GM23338 (cell line): ENCODE data around the gene TESMIN. TPM values are rescaled to one million over a fixed set of nuclear protein-coding genes. Genes with fewer than 3 reads are reported as not detected.
A peak's percentile ranks its signal among the peaks of the same experiment; 100 is the strongest.

Experiments
- ATAC-seq: fragments of 200-7000 bp; cut with Tn5 transposase; 3 replicates; pipeline ENCODE4 v1.9.1; 2020
- DNase-seq: peaks from one replicate; pipeline ENCODE4 v3.0.0-alpha.2; 2015; ENCODE audit warnings: low spot score
- H2AFZ ChIP-seq: fragments of 200-600 bp; sonication (generic); 2 replicates; pipeline ENCODE4 v1.8.0; 2016; ENCODE audit warnings: antibody characterized with exemption, mild to moderate bottlenecking, moderate library complexity
- H3F3A ChIP-seq: fragments of 200-600 bp; sonication (generic); replicated peaks from 2 replicates; pipeline ENCODE4 v1.8.0; 2017; ENCODE audit warnings: antibody characterized with exemption, mixed run types, low read depth
- H3K27ac ChIP-seq: fragments of 200-600 bp; sonication (generic); 2 replicates; pipeline ENCODE4 v1.6.1; 2016; ENCODE audit warnings: low read depth
- H3K27me3 ChIP-seq: fragments of 200-600 bp; sonication (generic); 2 replicates; pipeline ENCODE4 v1.8.0; 2016; ENCODE audit warnings: mild to moderate bottlenecking, mixed run types, moderate library complexity; ENCODE audit not compliant: insufficient read depth
- H3K36me3 ChIP-seq: fragments of 200-600 bp; sonication (generic); 2 replicates; pipeline ENCODE4 v1.8.0; 2016; ENCODE audit warnings: mild to moderate bottlenecking; ENCODE audit not compliant: insufficient read depth
- H3K4me1 ChIP-seq: fragments of 200-600 bp; sonication (generic); 2 replicates; pipeline ENCODE4 v1.8.0; 2016; ENCODE audit warnings: mild to moderate bottlenecking, moderate library complexity; ENCODE audit not compliant: insufficient read depth
- H3K4me2 ChIP-seq: fragments of 200-600 bp; sonication (generic); 2 replicates; pipeline ENCODE4 v1.7.1; 2017; ENCODE audit warnings: mixed run types
- H3K4me3 ChIP-seq: fragments of 200-600 bp; sonication (generic); 2 replicates; pipeline ENCODE4 v1.6.1; 2016; ENCODE audit warnings: mixed run types
- H3K79me2 ChIP-seq: fragments of 200-600 bp; sonication (generic); replicated peaks from 2 replicates; pipeline ENCODE4 v1.8.0; 2017; ENCODE audit warnings: mild to moderate bottlenecking; ENCODE audit not compliant: insufficient read depth
- H3K9me2 ChIP-seq: fragments of 200-600 bp; sonication (generic); 2 replicates; pipeline ENCODE4 v1.8.0; 2017; ENCODE audit not compliant: insufficient read depth
- H4K20me1 ChIP-seq: fragments of 200-600 bp; sonication (generic); replicated peaks from 2 replicates; pipeline ENCODE4 v1.8.0; 2017; ENCODE audit warnings: mild to moderate bottlenecking; ENCODE audit not compliant: insufficient read depth
- H3K27ac Mint-ChIP-seq: 2 replicates; pipeline ENCODE4 v1.8.0; 2020; ENCODE audit warnings: inconsistent platforms, mild to moderate bottlenecking, moderate library complexity, mixed read lengths
- H3K27me3 Mint-ChIP-seq: 3 replicates; pipeline ENCODE4 v1.8.0; 2022; ENCODE audit warnings: low read depth, mild to moderate bottlenecking, moderate library complexity, mixed read lengths, inconsistent platforms; ENCODE audit not compliant: insufficient read depth, poor library complexity
- H3K36me3 Mint-ChIP-seq: 3 replicates; pipeline ENCODE4 v1.8.0; 2021; ENCODE audit warnings: low read depth, mild to moderate bottlenecking, inconsistent platforms, moderate library complexity, mixed read lengths
- H3K4me1 Mint-ChIP-seq: 3 replicates; pipeline ENCODE4 v1.8.0; 2020; ENCODE audit warnings: mild to moderate bottlenecking, inconsistent platforms, mixed read lengths
- H3K4me3 Mint-ChIP-seq: 3 replicates; pipeline ENCODE4 v1.8.0; 2021; ENCODE audit warnings: moderate library complexity, mild to moderate bottlenecking, inconsistent platforms, mixed read lengths
- H3K9me3 Mint-ChIP-seq: 3 replicates; pipeline ENCODE4 v1.8.0; 2020; ENCODE audit warnings: moderate library complexity, mild to moderate bottlenecking, inconsistent platforms, mixed read lengths
- CREB1 ChIP-seq: fragments of 250-450 bp; sonication (Bioruptor Pico); IDR thresholded peaks from 2 replicates; pipeline ENCODE4 v1.5.0; 2020; ENCODE audit warnings: low read depth, mild to moderate bottlenecking, moderate library complexity
- EZH2 ChIP-seq: fragments of 200-600 bp; sonication (generic); IDR thresholded peaks from one replicate; pipeline ENCODE4 v1.8.0; 2017; ENCODE audit warnings: antibody characterized with exemption, mild to moderate bottlenecking, low read depth; ENCODE audit not compliant: unreplicated experiment
- EZH2phosphoT487 ChIP-seq: fragments of 200-600 bp; sonication (generic); IDR thresholded peaks from one replicate; pipeline ENCODE4 v1.8.1; 2018; ENCODE audit warnings: antibody characterized with exemption; ENCODE audit not compliant: unreplicated experiment
- JUNB ChIP-seq: IDR thresholded peaks from one replicate; pipeline ENCODE4 v1.6.1; 2016; ENCODE audit warnings: antibody characterized with exemption; ENCODE audit not compliant: unreplicated experiment
- NANOG ChIP-seq: IDR thresholded peaks from 2 replicates; pipeline ENCODE4 v1.6.1; 2016; ENCODE audit warnings: antibody characterized with exemption, borderline replicate concordance
- POLR2AphosphoS5 ChIP-seq: IDR thresholded peaks from 2 replicates; pipeline ENCODE4 v1.6.1; 2016; ENCODE audit warnings: antibody characterized with exemption, low read depth
- STAT1 ChIP-seq: IDR thresholded peaks from one replicate; pipeline ENCODE4 v1.6.1; 2016; ENCODE audit warnings: antibody characterized with exemption; ENCODE audit not compliant: unreplicated experiment
- ZNF114 ChIP-seq: fragments of 250-450 bp; sonication (Bioruptor Pico); IDR thresholded peaks from 2 replicates; pipeline ENCODE4 v1.5.0; 2020; ENCODE audit warnings: mild to moderate bottlenecking, moderate library complexity
- ZNF331 ChIP-seq: fragments of 250-450 bp; sonication (Bioruptor Pico); IDR thresholded peaks from 2 replicates; pipeline ENCODE4 v1.5.0; 2020; ENCODE audit warnings: low read depth, mild to moderate bottlenecking, moderate library complexity
- polyA plus RNA-seq: library from polyadenylated mRNA; unstranded; fragments of >200 nt; fragmentation: Nextera tagmentation; extraction: Ambion mirVana; gene quantifications from 2 replicates; pipeline ENCODE4 v1.2.1, GENCODE V29; 2016
- total RNA-seq: library from RNA; depleted of rRNA; stranded (reverse); fragments of >200 nt; shearing (Covaris generic); gene quantifications from 2 replicates; pipeline ENCODE4 v1.2.3, GENCODE V29; 2014
- TF ChIP-seq, protein P1 (sequence below): fragments of 250-450 bp; sonication (Bioruptor Pico); IDR thresholded peaks from 2 replicates; pipeline ENCODE4 v1.5.0; 2020; ENCODE audit warnings: mild to moderate bottlenecking, moderate library complexity
- TF ChIP-seq, protein P2 (sequence below): IDR thresholded peaks from 2 replicates; pipeline ENCODE4 v1.6.1; 2016; ENCODE audit warnings: antibody characterized with exemption
- TF ChIP-seq, protein P3 (sequence below): IDR thresholded peaks from one replicate; pipeline ENCODE4 v1.6.1; 2018; ENCODE audit warnings: antibody characterized with exemption; ENCODE audit not compliant: unreplicated experiment
- TF ChIP-seq, protein P4 (sequence below), 2 experiments: fragments of 200-600 bp in 1 of 2; sonication (generic) in 1 of 2; conservative IDR thresholded peaks; 2 replicates each; pipeline versions ENCODE4 v1.5.1 to v1.6.1; 2016 to 2017; ENCODE audit warnings: antibody characterized with exemption in 2 of 2, low read depth in 2 of 2, mild to moderate bottlenecking in 2 of 2, moderate library complexity in 1 of 2

The TESMIN gene
- total and polyA plus RNA-seq, 2 experiments from 2014 or later: 54.5 to 64.6 TPM

DNA sequence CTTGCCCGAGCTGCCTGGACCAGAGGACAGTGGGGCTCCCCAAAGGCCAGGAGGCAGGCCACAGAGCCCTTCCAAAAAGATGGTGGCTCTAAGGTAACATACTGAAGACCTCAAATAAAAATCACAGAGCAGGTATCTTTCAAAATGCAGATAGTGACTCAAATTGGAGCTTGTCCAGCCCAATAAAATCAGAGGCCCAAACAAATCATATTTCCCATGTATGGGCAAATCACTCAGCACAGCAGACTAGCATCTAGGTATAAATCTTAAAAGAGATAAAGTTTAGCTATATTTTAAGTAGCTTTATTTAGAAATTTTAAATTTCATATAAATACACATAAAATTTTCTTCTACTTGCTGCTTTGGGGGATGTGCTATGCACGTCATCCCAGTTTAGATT lies 3.3 kb downstream of the TESMIN start:
- peaks cover 25% of the 10 kb centered on the region for H3K79me2 ChIP-seq
- 0 out of 2 replicates have a peak overlapping the region, but pooled peaks have one; percentile 68 for H3K4me3 ChIP-seq
- no peak for ATAC-seq
- peaks cover 26% of the 10 kb centered on the region for H3K36me3 ChIP-seq
- Mint-ChIP-seq H3K27ac (peak overlapping the region; percentile 85), H3K4me1 (peaks cover 45% of the 10 kb centered on the region), H3K9me3 (no peaks in the 10 kb centered on the region; the same call in 1 of the 3 replicates), H3K4me3 (peak overlapping the region; percentile 52), H3K27me3 (peaks cover 13% of the 10 kb centered on the region), H3K36me3 (peaks cover 56% of the 10 kb centered on the region)
- TF ChIP-seq, protein P1, sequence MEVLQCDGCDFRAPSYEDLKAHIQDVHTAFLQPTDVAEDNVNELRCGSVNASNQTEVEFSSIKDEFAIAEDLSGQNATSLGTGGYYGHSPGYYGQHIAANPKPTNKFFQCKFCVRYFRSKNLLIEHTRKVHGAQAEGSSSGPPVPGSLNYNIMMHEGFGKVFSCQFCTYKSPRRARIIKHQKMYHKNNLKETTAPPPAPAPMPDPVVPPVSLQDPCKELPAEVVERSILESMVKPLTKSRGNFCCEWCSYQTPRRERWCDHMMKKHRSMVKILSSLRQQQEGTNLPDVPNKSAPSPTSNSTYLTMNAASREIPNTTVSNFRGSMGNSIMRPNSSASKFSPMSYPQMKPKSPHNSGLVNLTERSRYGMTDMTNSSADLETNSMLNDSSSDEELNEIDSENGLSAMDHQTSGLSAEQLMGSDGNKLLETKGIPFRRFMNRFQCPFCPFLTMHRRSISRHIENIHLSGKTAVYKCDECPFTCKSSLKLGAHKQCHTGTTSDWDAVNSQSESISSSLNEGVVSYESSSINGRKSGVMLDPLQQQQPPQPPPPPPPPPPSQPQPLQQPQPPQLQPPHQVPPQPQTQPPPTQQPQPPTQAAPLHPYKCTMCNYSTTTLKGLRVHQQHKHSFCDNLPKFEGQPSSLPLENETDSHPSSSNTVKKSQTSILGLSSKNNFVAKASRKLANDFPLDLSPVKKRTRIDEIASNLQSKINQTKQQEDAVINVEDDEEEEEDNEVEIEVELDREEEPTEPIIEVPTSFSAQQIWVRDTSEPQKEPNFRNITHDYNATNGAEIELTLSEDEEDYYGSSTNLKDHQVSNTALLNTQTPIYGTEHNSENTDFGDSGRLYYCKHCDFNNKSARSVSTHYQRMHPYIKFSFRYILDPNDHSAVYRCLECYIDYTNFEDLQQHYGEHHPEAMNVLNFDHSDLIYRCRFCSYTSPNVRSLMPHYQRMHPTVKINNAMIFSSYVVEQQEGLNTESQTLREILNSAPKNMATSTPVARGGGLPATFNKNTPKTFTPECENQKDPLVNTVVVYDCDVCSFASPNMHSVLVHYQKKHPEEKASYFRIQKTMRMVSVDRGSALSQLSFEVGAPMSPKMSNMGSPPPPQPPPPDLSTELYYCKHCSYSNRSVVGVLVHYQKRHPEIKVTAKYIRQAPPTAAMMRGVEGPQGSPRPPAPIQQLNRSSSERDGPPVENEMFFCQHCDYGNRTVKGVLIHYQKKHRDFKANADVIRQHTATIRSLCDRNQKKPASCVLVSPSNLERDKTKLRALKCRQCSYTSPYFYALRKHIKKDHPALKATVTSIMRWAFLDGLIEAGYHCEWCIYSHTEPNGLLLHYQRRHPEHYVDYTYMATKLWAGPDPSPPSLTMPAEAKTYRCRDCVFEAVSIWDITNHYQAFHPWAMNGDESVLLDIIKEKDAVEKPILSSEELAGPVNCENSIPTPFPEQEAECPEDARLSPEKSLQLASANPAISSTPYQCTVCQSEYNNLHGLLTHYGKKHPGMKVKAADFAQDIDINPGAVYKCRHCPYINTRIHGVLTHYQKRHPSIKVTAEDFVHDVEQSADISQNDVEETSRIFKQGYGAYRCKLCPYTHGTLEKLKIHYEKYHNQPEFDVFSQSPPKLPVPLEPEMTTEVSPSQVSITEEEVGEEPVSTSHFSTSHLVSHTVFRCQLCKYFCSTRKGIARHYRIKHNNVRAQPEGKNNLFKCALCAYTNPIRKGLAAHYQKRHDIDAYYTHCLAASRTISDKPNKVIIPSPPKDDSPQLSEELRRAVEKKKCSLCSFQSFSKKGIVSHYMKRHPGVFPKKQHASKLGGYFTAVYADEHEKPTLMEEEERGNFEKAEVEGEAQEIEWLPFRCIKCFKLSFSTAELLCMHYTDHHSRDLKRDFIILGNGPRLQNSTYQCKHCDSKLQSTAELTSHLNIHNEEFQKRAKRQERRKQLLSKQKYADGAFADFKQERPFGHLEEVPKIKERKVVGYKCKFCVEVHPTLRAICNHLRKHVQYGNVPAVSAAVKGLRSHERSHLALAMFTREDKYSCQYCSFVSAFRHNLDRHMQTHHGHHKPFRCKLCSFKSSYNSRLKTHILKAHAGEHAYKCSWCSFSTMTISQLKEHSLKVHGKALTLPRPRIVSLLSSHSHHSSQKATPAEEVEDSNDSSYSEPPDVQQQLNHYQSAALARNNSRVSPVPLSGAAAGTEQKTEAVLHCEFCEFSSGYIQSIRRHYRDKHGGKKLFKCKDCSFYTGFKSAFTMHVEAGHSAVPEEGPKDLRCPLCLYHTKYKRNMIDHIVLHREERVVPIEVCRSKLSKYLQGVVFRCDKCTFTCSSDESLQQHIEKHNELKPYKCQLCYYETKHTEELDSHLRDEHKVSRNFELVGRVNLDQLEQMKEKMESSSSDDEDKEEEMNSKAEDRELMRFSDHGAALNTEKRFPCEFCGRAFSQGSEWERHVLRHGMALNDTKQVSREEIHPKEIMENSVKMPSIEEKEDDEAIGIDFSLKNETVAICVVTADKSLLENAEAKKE (CRISPR knock-in tag): no peak
- TF ChIP-seq EZH2phosphoT487 (no peak), ZNF331 (CRISPR knock-in tag) (no peak), NANOG (no peak), CREB1 (CRISPR knock-in tag) (no peak), EZH2 (no peak), JUNB (no peak), ZNF114 (no peak), POLR2AphosphoS5 (no peak), STAT1 (no peak)
- TF ChIP-seq, protein P2, sequence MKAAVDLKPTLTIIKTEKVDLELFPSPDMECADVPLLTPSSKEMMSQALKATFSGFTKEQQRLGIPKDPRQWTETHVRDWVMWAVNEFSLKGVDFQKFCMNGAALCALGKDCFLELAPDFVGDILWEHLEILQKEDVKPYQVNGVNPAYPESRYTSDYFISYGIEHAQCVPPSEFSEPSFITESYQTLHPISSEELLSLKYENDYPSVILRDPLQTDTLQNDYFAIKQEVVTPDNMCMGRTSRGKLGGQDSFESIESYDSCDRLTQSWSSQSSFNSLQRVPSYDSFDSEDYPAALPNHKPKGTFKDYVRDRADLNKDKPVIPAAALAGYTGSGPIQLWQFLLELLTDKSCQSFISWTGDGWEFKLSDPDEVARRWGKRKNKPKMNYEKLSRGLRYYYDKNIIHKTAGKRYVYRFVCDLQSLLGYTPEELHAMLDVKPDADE: no peak
- TF ChIP-seq, protein P3, sequence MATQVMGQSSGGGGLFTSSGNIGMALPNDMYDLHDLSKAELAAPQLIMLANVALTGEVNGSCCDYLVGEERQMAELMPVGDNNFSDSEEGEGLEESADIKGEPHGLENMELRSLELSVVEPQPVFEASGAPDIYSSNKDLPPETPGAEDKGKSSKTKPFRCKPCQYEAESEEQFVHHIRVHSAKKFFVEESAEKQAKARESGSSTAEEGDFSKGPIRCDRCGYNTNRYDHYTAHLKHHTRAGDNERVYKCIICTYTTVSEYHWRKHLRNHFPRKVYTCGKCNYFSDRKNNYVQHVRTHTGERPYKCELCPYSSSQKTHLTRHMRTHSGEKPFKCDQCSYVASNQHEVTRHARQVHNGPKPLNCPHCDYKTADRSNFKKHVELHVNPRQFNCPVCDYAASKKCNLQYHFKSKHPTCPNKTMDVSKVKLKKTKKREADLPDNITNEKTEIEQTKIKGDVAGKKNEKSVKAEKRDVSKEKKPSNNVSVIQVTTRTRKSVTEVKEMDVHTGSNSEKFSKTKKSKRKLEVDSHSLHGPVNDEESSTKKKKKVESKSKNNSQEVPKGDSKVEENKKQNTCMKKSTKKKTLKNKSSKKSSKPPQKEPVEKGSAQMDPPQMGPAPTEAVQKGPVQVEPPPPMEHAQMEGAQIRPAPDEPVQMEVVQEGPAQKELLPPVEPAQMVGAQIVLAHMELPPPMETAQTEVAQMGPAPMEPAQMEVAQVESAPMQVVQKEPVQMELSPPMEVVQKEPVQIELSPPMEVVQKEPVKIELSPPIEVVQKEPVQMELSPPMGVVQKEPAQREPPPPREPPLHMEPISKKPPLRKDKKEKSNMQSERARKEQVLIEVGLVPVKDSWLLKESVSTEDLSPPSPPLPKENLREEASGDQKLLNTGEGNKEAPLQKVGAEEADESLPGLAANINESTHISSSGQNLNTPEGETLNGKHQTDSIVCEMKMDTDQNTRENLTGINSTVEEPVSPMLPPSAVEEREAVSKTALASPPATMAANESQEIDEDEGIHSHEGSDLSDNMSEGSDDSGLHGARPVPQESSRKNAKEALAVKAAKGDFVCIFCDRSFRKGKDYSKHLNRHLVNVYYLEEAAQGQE: no peak
- TF ChIP-seq, protein P4, sequence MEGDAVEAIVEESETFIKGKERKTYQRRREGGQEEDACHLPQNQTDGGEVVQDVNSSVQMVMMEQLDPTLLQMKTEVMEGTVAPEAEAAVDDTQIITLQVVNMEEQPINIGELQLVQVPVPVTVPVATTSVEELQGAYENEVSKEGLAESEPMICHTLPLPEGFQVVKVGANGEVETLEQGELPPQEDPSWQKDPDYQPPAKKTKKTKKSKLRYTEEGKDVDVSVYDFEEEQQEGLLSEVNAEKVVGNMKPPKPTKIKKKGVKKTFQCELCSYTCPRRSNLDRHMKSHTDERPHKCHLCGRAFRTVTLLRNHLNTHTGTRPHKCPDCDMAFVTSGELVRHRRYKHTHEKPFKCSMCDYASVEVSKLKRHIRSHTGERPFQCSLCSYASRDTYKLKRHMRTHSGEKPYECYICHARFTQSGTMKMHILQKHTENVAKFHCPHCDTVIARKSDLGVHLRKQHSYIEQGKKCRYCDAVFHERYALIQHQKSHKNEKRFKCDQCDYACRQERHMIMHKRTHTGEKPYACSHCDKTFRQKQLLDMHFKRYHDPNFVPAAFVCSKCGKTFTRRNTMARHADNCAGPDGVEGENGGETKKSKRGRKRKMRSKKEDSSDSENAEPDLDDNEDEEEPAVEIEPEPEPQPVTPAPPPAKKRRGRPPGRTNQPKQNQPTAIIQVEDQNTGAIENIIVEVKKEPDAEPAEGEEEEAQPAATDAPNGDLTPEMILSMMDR (conservative IDR thresholded peaks at IDR 0.05; ENCODE audit: low read depth in 2 of 2): no peak
- H3K27ac ChIP-seq: 0 out of 2 replicates have a peak overlapping the region, but pooled peaks have one; percentile 78
- H4K20me1 ChIP-seq: no peaks in the 10 kb centered on the region
- no peaks in the 10 kb centered on the region for H3K9me2 ChIP-seq
- H3K4me1 ChIP-seq: peaks cover 17% of the 10 kb centered on the region
- H2AFZ ChIP-seq: no peak overlapping the region
- no peak for DNase-seq
- no peaks in the 10 kb centered on the region for H3K27me3 ChIP-seq
- H3K4me2 ChIP-seq: peak overlapping the region; percentile 85
- peaks cover 4% of the 10 kb centered on the region; the same call in 1 of the 2 replicates for H3F3A ChIP-seq
